K562 (cell line): ENCODE data around the gene GPR42. TPM values are rescaled to one million over a fixed set of nuclear protein-coding genes. Genes with fewer than 3 reads are reported as not detected.
A peak's percentile ranks its signal among the peaks of the same experiment; 100 is the strongest.

ENCODE experiments used
- ASH1L ChIP-seq: fragments of 450-650 bp; IDR thresholded peaks from 2 replicates; pipeline ENCODE4 v1.6.1; 2018; ENCODE audit warnings: borderline replicate concordance, mild to moderate bottlenecking, low read depth; ENCODE audit not compliant: partially characterized antibody
- BACH1 ChIP-seq: fragments of 200-800 bp; sonication (Bioruptor generic); IDR thresholded peaks from 2 replicates; pipeline ENCODE4 v1.6.1; 2016; ENCODE audit warnings: missing genetic modification characterization, missing compliant biosample characterization
- GTF2A2 ChIP-seq: IDR thresholded peaks from 2 replicates; pipeline ENCODE4 v1.6.1; 2016; ENCODE audit warnings: mild to moderate bottlenecking, missing genetic modification characterization, missing compliant biosample characterization
- HLTF ChIP-seq: fragments of 450-650 bp; IDR thresholded peaks from 2 replicates; pipeline ENCODE4 v1.6.1; 2016
- KLF6 ChIP-seq: fragments of 250-450 bp; sonication (Bioruptor Pico); IDR thresholded peaks from 2 replicates; pipeline ENCODE4 v1.4.0; 2020; ENCODE audit warnings: mild to moderate bottlenecking, moderate library complexity, borderline replicate concordance
- MLLT1 ChIP-seq, 2 experiments: fragments of 450-650 bp; IDR thresholded peaks; 2 replicates each; pipeline ENCODE4 v1.6.1; 2016
- PBX2 ChIP-seq, 2 experiments: IDR thresholded peaks in 1 of 2; conservative IDR thresholded peaks in 1 of 2; 2 replicates each; pipeline ENCODE4 v1.6.1; 2016; ENCODE audit warnings: low read depth in 2 of 2, mild to moderate bottlenecking in 1 of 2, missing compliant biosample characterization in 1 of 2, missing genetic modification characterization in 1 of 2, moderate library complexity in 1 of 2
- PTBP1 ChIP-seq: fragments of 200-400 bp; formaldehyde crosslinking; IDR thresholded peaks from 2 replicates; pipeline ENCODE4 v1.6.1; 2017; ENCODE audit warnings: low read depth, low read length
- SRSF7 ChIP-seq: fragments of 200-400 bp; formaldehyde crosslinking; optimal IDR thresholded peaks from 2 replicates; pipeline ENCODE3; 2017; ENCODE audit warnings: mild to moderate bottlenecking, low read depth, low read length
- TCF7L2 ChIP-seq: fragments of 150-350 bp; IDR thresholded peaks from 2 replicates; pipeline ENCODE4 v1.6.1; 2016; ENCODE audit warnings: low read depth, mild to moderate bottlenecking, low read length, moderate library complexity
- ZBTB33 ChIP-seq: sonication (generic); formaldehyde crosslinking; IDR thresholded peaks from 2 replicates; pipeline ENCODE4 v1.8.1; 2023; ENCODE audit warnings: mild to moderate bottlenecking, missing genetic modification reagents
- ZNF12 ChIP-seq: sonication (generic); formaldehyde crosslinking; IDR thresholded peaks from 2 replicates; pipeline ENCODE4 v1.4.0; 2020; ENCODE audit warnings: mild to moderate bottlenecking, missing genetic modification reagents
- ZNF253 ChIP-seq: fragments of 250-450 bp; sonication (Bioruptor Pico); conservative IDR thresholded peaks from 2 replicates; pipeline ENCODE4 v1.6.1; 2021; ENCODE audit warnings: mild to moderate bottlenecking
- ZNF395 ChIP-seq: fragments of 200-800 bp; sonication (Bioruptor generic); IDR thresholded peaks from 2 replicates; pipeline ENCODE4 v1.6.1; 2017; ENCODE audit warnings: missing genetic modification characterization, missing compliant biosample characterization
- polyA plus RNA-seq, 8 experiments: library from polyadenylated mRNA; depleted of rRNA in 4 of 8; stranded (reverse) in 5 of 8; unstranded in 3 of 8; fragments of >200 nt; fragmentation: Nextera tagmentation in 2 of 8; fragmentation: Illumina TruSeq in 1 of 8; extraction: Ambion mirVana in 2 of 8; extraction: Trizol in 1 of 8; gene quantifications; 2 replicates each; pipeline versions ENCODE4 v1.2.1 to v1.2.3, GENCODE V29; 2011 to 2014; ENCODE audit warnings: inconsistent platforms in 1 of 8, missing spikeins in 1 of 8
- total RNA-seq, 7 experiments: library from RNA; depleted of rRNA in 6 of 7; stranded (reverse); fragments of >200 nt in 6 of 7; fragmentation: Illumina TruSeq in 2 of 7; extraction: Trizol in 2 of 7; gene quantifications; 2 replicates each; pipeline versions ENCODE4 v1.2.1 to v1.2.3, GENCODE V29; 2011 to 2021; ENCODE audit warnings: low replicate concordance in 1 of 7

GPR42 gene
- total and polyA plus RNA-seq, 9 of the 15 experiments (the other 6 are each of a cell fraction or from before 2014, with no cell fraction given) = not detected

GRCh38 chr19:35380450-35381124 lies 9.7 kb downstream of the GPR42 start (continued):
- peak; percentile 66 for TF ChIP-seq ZBTB33 (CRISPR knock-in tag)
- TF ChIP-seq ASH1L = no peak
- TF ChIP-seq SRSF7 = no peak
- peak in 1 of 2 experiments; percentile 13; a peak in 1 of 4 replicates for TF ChIP-seq MLLT1 (IDR thresholded peaks at IDR 0.05)
- no peak for TF ChIP-seq BACH1 (tag)
- TF ChIP-seq ZNF253 = no peak
- peak; percentile 49; the same call in 1 of the 2 replicates for TF ChIP-seq ZNF395 (CRISPR knock-in tag)
- TF ChIP-seq KLF6 (CRISPR knock-in tag) = peak; percentile 75; the same call in 1 of the 2 replicates
- TF ChIP-seq PTBP1 = no peak
- TF ChIP-seq GTF2A2 = no peak
- TF ChIP-seq HLTF = no peak
- no peak for TF ChIP-seq PBX2 (CRISPR knock-in tag; IDR thresholded peaks at IDR 0.05; ENCODE audit: low read depth)
- TF ChIP-seq PBX2 (tag; conservative IDR thresholded peaks at IDR 0.05; ENCODE audit: low read depth) = peak; percentile 80
- TF ChIP-seq ZNF12 (CRISPR knock-in tag) = no peak
- TF ChIP-seq TCF7L2 = no peak
